Fibroblast of the conjunctiva (primary cell): ENCODE results near the gene OR6V1.
"Not testable (repeated sequence)": the region's sequence is repeated elsewhere in the genome, so short reads cannot be mapped to it uniquely, and the experiment has no call there.

ENCODE experiments used
- DNase-seq: peaks from one replicate; pipeline ENCODE4 v3.0.0-alpha.2; 2010; ENCODE audit warnings: low read depth

The OR6V1 gene

DNA sequence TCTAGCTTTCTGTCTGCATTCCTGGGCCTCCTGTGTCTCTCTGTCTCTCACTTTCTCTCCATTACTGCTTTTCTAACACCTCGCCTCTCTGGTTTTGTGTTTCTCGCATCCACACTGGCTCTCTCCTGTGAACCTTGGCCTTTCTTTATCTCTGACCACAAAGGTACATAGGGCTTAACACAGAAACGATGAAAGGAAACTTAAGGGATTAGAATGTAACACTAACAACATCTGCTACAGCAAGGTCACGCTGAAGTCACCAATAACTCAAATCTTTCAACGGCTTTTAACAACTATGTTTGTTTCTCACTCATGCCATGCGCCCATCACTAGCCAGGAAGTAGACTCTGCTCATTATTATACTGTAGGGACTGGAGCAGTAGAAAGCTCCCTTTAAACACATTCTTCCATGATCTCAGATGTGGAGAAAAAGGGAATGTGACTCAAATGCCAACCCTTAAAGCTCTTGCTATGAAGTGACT is 9.3 kb upstream of the OR6V1 start:
- no peak for DNase-seq

DNA sequence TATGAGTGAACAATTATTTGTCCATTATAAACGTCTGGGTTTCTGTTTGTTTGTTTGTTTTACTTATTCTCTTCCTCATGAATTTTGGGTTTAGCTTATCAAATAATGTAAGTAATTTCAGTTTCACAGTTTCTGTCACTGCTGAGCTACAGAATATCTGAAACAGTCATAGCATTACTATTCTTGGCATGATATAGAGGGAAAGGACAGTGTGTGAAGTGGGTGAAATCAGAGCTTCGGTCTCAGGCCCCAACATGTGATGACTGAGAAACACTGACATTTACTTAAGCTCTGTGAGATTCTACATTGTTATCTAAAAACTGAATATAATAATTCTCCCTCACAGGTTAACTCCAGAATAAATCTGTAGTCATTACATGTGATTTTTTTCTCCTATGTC is 8.8 kb upstream of the OR6V1 start:
- DNase-seq = no peak

DNA sequence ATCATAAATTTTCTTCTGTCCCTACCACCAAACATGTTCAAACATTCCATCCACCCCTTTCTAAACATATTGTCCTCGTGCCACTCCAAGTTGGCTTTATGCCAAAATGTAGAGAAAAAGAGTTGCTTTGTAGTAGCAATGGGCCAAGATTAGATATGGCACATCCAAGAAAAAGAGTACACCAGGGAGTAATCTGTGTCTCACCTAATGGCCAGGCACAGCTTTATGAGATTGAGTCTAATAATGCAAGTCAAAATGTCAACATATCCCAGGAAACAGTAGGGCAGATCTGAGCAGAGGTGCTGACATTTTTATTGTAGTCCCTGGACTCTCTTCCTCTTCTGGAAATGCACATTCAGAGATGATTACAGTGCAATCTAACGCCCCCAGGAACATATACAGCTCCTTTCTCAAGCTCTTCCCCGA is 5.7 kb upstream of the OR6V1 start:
- DNase-seq = no peak

DNA sequence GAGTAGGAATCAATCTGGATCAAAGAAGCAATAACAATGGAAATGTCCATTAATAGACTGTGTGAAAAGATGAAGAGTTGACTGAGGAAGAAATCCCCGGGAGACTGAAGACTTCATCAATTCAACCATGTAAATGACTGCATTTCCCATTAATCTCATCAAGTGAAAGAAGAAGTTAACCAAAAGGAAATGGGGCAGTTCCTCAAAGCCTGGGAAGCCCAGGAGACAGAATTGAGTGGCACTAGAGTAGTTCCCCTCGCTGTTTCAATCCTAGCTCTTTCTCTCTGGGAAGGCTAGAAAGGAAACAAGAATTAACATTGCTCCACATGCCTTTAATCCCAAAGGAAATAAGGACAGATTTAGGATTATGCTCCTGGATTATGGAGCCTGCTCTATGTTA is 4.8 kb upstream of the OR6V1 start:
- no peak for DNase-seq

DNA sequence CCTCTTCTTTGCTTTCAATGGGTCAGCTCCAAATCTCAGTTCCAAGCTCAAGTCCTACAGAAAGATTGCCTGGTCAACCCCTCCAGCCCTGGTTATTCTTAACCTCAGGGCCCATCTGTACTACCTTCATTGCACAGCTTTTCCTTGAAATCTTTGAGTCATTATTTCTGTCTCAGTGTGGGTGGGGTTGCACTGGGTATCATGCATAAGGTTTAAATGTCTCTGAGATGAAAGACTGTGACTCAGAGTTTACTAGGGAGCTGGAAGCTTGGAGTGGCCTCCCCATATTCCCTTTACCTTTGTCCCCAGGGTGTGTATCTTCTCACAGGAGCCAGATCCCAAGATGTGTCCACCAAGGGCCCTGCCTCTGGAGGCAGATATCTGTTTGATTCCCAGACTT is 3.3 kb upstream of the OR6V1 start:
- no peak for DNase-seq

DNA sequence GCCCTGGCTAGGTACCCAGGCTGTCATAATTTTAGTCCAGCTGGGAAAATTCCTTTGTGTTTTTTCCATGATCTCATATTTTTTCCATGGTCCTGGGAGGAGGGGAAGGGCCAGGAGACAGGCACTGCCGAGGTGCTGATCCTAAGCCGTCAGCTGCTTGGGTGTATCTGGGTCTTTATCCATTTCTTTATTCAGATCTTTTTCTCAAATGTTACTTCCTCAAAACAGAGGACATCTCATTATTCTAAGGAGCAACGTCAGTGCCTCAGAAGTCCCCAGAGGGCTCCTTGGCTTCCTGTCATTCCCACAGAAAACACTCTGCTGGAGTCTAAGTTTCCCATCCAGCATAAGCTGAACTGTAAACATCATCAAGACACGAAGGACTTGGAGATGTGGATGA is 2.8 kb upstream of the OR6V1 start:
- DNase-seq = no peak

DNA sequence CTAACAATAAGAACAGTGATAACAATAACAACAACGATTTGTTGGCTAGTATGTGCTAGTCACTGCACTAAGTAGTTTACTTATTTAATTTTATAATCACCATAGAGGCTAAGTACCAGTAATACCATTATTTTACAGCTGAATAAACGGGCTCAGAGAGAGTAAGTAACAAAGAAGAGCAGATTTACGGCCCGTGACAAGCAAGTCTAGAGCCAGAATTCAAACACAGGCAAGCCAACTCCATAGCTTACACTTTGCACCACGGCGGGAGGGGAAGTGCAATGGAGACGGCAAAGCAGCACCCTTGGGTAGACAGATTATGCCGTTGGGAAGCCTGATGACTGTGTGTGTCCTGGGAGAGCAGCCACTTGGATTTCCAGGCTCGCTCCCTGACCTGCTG is 1.2 kb upstream of the OR6V1 start:
- DNase-seq = no peak

DNA sequence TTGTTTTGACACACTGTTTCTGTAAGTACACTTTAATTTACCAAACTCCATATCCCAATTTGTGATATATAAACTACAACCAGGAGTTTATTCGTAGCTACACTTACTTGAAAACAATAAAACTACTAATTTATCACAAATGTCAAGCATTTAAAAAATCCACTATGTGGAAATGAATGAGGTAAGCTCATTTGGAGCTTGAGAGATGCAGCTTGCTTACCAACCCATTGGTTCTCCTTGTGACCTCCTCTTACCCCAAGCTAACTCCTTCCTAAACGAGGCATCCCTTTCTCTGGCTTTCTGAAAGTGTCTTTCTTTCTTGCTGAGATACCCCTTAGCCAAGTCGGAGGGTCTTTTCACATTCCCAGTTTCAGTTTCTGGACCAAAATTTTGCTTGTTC is 2.5 kb downstream of the OR6V1 start:
- DNase-seq = no peak

DNA sequence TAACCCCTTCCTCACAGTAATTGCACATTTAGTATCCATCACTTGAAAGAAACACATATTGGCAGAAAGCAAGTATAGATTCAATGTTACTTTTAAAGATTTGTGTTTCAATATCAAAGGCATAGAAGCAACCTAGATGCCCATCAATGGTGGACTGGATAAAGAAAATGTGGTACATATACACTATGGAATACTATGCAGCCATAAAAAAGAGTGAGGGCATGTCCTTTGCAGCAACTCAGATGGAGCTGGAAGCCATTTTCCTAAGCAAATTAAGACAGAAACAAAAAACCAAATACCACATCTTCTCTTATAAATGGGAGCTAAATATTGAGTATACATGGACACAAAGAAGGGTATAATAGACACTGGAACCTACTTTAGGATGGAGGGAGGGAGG is 3.6 kb downstream of the OR6V1 start:
- no peak for DNase-seq

DNA sequence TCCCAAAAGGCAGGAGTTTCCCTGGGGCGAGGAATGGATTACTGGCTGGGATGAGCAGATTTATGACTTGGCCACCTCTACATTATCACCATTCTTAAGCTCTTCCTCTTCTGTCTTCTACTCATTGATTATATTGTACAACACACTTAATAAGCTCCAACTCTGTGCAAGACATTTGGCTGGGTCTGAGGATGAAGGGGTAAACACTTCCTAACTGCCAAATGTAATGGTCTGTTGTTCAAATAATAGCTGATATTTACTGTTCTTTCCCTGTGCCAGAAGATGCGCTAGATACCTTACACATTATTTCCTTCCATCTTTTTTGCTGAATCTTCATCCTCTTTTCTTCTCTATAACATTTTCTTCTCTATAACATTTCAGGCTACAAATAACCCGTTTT is 11.6 kb downstream of the OR6V1 start:
- DNase-seq = no peak

DNA sequence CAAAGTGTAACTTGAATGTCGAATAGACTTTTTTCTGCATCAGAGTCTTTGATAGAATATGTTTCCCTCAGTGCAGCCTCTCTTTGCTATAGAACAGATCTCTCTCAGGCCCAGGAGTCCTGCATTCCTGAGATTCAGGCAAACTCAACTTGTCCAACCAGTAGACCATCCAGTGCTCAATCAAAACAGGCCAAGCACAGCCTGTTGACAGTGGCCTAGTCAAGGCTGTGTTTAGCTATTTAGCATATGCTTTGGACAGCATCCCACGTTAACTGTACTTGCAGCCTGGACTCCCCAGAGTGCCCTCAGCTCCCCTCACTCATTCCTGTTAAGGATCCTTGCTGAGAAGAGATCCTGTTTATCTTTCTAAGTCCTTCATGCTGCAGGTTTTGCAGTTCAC is 16.3 kb downstream of the OR6V1 start:
- no peak for DNase-seq

DNA sequence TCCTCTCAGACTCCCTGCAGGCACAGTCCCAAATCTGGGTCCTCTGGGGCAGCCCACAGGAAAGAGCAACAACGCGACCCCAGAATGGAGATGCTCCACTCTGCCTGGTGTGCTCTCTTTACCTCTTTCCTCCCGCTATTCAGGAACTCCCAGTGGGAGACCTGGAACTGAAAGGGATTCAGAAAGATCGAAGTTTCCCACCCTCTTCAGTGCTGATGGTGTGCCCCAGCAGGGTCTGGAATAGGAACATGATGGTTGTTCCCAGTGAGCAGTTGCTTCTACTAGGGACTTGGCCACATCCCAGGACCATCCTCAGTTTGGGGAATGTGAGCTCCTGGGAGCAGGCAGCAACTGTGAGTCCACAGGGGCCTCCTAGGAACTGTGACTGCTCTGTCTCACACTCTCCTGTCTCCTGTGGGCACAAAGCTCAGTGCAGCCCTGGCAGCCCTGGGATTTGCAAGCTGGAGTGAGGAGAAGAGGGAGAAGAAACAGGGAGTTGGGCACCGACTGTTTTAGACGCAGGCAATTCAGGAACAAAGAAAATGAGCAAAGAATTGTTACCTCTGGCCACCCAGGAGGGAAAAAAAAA is 17.9 kb downstream of the OR6V1 start:
- DNase-seq = no peak

DNA sequence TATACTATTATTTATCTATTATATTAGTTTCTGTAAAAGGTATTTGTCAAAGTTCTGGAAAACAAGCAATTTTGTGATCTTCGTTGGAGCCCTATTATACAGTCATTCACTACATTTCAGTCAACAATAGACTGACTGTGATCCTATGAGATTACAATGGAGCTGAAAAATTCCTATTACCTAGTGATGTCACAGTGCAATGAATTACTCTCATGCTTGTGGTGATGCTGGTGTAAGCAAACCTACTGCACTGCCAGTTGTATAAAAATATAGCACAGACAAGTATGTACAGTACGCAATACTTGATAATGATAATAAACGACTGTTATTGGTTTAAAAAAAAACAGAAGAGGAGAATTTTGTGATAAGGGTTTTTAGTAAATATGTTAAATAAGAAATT is 21.4 kb downstream of the OR6V1 start:
- no peak for DNase-seq

DNA sequence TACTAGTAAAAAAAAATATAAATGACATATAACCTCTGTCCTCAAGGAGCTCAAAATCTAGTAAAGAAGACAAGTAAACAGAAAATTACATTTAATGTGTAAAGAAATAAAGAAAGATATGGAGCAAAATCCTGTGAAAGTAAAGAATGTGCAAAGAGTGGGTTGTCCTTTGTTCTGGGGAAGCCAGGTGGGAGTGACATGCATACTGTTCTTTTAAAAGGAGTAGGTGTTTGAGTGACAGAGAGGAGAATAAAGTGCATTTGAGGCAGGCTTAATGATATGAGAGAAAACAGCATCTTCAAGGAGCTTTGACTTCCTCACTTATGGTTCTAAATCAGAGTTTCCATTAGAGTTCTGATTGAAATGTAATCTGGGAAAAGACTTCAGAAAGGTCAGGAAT is 22.0 kb downstream of the OR6V1 start:
- DNase-seq = no peak

DNA sequence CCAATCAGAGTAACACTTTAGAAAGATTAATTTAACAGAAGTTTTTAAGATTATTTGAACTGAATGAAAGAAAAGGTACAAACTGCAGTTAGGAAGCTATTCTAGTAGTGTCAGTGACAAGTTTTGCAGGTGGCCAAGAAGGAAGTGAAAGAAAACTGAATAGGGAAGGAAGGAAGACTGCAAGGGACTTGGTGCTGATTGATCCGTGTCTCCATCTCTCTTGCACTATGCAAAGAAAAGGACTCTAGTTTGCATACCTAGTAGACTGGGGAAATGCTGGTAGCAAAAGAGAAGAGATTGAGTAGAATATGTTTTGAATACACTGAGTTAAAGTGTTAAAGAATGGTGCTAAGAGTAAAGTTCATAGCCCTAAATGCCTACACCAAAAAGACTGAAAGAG is 33.0 kb downstream of the OR6V1 start:
- no peak for DNase-seq

DNA sequence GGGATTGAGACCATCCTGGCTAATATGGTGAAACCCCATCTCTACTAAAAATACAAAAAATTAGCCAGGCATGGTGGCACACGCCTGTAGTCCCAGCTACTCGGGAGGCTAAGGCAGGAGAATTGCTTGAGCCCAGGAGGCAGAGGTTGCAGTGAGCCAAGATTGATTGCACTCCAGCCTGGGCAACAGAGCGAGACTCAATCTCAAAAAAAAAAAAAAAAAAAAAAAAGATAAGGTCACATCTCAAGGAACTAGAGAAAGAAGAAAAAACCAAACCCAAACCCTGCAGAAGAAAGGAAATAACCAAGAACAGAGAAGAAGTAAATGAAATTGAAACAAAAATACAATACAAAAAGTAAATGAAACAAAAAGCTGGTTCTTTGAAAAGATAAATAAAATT is 33.5 kb downstream of the OR6V1 start:
- DNase-seq = not testable (repeated sequence)

DNA sequence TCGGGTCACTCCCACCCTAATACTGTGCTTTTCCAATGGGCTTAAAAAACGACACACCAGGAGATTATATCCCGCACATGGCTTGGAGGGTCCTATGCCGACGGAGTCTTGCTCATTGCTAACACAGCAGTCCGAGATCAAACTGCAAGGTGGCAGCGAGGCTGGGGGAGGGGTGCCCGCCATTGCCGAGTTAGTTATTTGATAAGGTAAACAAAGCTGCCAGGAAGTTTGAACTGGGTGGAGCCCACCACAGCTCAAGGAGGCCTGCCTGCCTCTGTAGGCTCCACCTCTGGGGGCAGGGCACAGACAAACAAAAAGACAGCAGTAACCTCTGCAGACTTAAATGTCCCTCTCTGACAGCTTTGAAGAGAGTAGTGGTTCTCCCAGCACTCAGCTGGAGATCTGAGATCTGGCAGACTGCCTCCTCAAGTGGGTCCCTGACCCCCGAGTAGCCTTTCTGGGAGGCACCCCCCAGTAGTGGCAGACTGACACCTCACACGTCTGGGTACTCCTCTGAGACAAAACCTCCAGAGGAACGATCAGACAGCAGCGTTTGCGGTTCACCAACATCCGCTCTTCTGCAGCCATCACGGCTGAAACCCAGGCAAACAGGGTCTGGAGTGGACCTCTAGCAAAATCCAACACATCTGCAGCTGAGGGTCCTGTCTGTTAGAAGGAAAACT is 36.5 kb downstream of the OR6V1 start:
- not testable (repeated sequence) for DNase-seq

DNA sequence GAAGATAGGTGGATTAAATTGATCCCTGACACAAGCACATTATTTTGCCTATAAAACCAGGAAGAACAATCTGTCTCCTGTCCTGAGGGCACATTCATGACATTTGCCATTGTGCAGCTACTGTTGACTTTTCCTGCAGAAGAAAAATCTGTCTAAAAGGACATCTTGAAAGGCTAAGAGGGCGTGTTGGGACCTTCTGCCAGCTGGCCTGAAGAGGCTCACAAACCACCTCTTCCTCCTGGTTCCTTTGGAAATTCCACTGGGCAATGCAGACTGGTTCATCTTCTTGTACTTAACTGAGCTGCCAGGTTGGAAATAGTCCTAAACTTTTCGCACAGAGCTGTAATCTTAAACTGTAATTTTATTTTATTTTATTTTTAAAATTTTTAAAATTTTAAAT is 44.0 kb downstream of the OR6V1 start:
- DNase-seq = no peak

DNA sequence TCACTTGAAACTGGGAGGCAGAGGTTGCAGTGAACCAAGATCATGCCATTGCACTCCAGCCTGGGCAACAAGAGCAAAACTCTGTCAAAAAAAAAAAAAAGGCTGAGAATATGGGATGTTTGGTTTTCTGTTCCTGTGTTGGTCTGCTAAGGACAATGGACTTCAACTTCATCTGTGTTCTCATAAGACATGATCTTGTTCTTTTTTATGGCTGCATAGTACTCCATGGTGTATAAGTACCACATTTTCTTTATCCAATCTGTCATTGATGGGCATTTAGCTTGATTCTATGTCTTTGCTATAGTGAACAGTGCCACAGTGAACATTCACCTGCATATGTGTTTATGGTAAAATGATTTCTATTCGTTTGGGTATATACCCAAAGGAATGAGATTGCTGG is 47.4 kb downstream of the OR6V1 start:
- not testable (repeated sequence) for DNase-seq
